Omental fat pad (tissue), 4 donors: ENCODE results near the gene ARHGAP10. TPM values are rescaled to one million over a fixed set of nuclear protein-coding genes. Genes with fewer than 3 reads are reported as not detected.

Experiments
- ATAC-seq: fragments of 150-250 bp; one replicate; pipeline ENCODE4 v1.9.1; 2016; ENCODE audit warnings: mild to moderate bottlenecking, moderate library complexity; ENCODE audit not compliant: low FRiP score
- DNase-seq: peaks from one replicate; pipeline ENCODE4 v3.0.0-alpha.2; 2019; ENCODE audit warnings: low spot score
- CTCF ChIP-seq, 3 donors: fragments of 450-650 bp; IDR thresholded peaks; one replicate each; pipeline ENCODE4 v1.5.1; 2016 to 2017; ENCODE audit warnings: antibody characterized with exemption in 3 of 3, mild to moderate bottlenecking in 3 of 3, moderate library complexity in 2 of 3
- total RNA-seq, 4 donors: library from RNA; depleted of rRNA; stranded (reverse); fragments of >200 nt; gene quantifications; one replicate each; pipeline ENCODE4 v1.1.0, GENCODE V29; 2016

The ARHGAP10 gene
- total RNA-seq, 4 donors from 2014 or later, result 48.7 to 96.2 (median 57.0) TPM

GRCh38 chr4:147782087-147782781 lies 50.3 kb downstream of the ARHGAP10 start:
- TF ChIP-seq CTCF (IDR thresholded peaks at IDR 0.05), result no peak
- ATAC-seq (no peak), DNase-seq (no peak)

- no peak for DNase-seq
- ATAC-seq, result no peak
- no peak for TF ChIP-seq CTCF (IDR thresholded peaks at IDR 0.05)
Measured at GRCh38 chr4:147785129-147785528, 53.2 kb downstream of the ARHGAP10 start.

GRCh38 chr4:147786031-147786430 lies 54.1 kb downstream of the ARHGAP10 start:
- ATAC-seq (no peak), DNase-seq (no peak)
- TF ChIP-seq CTCF (IDR thresholded peaks at IDR 0.05), result no peak

- DNase-seq (no peak), ATAC-seq (no peak)
- TF ChIP-seq CTCF (IDR thresholded peaks at IDR 0.05), result no peak
Measured at GRCh38 chr4:147786531-147786930, 54.6 kb downstream of the ARHGAP10 start.

- ATAC-seq (peak; percentile 98), DNase-seq (no peak)
- no peak for TF ChIP-seq CTCF (IDR thresholded peaks at IDR 0.05)
Measured at GRCh38 chr4:147787204-147787603, 55.3 kb downstream of the ARHGAP10 start.

- TF ChIP-seq CTCF (IDR thresholded peaks at IDR 0.05), result no peak
- ATAC-seq (no peak), DNase-seq (no peak)
Measured at GRCh38 chr4:147788791-147789190, 56.9 kb downstream of the ARHGAP10 start.

GRCh38 chr4:147789596-147789995 lies 57.7 kb downstream of the ARHGAP10 start:
- DNase-seq, result no peak
- TF ChIP-seq CTCF (IDR thresholded peaks at IDR 0.05), result no peak
- no peak for ATAC-seq
